ENCODE results near the gene FAM83C.

FAM83C gene

GRCh38 chr20:35333606-35334005 is 41.4 kb upstream of the FAM83C start:
- no peaks in the 10 kb centered on the region for H3K79me2 ChIP-seq (ENCODE audit: low read length)
- DNase-seq: no peak

DNA sequence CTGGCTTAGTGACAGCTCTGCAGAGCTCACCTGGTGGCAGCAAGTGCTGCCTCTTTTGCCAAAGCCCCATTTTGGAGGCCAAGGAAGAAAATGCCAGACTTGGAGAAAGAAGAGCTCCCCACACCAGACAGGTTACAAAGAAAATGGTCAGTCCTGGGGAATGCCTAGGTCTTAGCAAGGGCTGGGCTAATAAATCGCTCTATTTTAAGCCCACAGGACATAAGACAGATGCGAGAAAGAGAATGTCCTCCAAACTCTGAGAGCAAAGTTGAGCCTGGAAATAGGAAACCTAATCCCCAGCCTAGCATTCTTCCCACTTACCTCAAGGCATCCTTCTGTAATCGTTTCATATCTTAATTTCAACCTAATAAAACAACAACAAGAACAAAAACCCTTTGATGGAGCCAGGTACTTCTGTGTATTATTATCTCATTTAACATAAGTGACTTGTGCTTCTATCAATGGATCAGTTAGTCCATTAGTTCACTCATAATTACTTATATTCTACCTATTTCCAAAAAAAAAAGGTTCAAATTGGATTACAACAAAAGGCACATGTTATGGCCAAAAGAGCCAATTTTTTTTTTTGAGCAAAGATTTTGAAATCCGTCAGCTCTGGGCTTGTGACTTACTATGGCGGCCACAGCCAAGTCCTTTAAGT is 40.4 kb upstream of the FAM83C start:
- Histone ChIP-seq H2AFZ (ENCODE audit: low read length) (no peak overlapping the region), H3K9me2 (replicated peaks; ENCODE audit: insufficient read depth, low read length) (no peaks in the 10 kb centered on the region), H3K27ac (ENCODE audit: low read length) (no peak overlapping the region), H3K79me2 (ENCODE audit: low read length) (no peaks in the 10 kb centered on the region), H3F3A (ENCODE audit: insufficient read depth, low read length) (no peaks in the 10 kb centered on the region), H4K20me1 (ENCODE audit: insufficient read depth, low read length) (no peaks in the 10 kb centered on the region), H3K9me3 (replicated peaks; ENCODE audit: insufficient read depth, low read length) (no peaks in the 10 kb centered on the region), H3K36me3 (replicated peaks; ENCODE audit: insufficient read depth, low read length) (no peaks in the 10 kb centered on the region), H3K4me1 (ENCODE audit: low read length) (no peaks in the 10 kb centered on the region), H3K27me3 (replicated peaks; ENCODE audit: insufficient read depth, low read length) (no peaks in the 10 kb centered on the region), H3K4me3 (ENCODE audit: low read length) (no peak overlapping the region), H3K4me2 (ENCODE audit: low read depth, low read length) (no peak overlapping the region), H3K9ac (ENCODE audit: low read length) (no peak overlapping the region)
- TF ChIP-seq EZH2 (optimal IDR thresholded peaks at IDR 0.05; ENCODE audit: low read depth, low read length) (no peak), EZH2phosphoT487 (IDR thresholded peaks at IDR 0.05; ENCODE audit: low read length) (no peak)
- TF ChIP-seq, protein P1, sequence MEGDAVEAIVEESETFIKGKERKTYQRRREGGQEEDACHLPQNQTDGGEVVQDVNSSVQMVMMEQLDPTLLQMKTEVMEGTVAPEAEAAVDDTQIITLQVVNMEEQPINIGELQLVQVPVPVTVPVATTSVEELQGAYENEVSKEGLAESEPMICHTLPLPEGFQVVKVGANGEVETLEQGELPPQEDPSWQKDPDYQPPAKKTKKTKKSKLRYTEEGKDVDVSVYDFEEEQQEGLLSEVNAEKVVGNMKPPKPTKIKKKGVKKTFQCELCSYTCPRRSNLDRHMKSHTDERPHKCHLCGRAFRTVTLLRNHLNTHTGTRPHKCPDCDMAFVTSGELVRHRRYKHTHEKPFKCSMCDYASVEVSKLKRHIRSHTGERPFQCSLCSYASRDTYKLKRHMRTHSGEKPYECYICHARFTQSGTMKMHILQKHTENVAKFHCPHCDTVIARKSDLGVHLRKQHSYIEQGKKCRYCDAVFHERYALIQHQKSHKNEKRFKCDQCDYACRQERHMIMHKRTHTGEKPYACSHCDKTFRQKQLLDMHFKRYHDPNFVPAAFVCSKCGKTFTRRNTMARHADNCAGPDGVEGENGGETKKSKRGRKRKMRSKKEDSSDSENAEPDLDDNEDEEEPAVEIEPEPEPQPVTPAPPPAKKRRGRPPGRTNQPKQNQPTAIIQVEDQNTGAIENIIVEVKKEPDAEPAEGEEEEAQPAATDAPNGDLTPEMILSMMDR (IDR thresholded peaks at IDR 0.05; ENCODE audit: low read length): no peak
- no peak for DNase-seq

More at GRCh38 chr20:35333606-35334005, 41.4 kb upstream of the FAM83C start:
- H4K20me1 ChIP-seq (ENCODE audit: insufficient read depth, low read length): no peaks in the 10 kb centered on the region
- no peak overlapping the region for H3K4me2 ChIP-seq (ENCODE audit: low read depth, low read length)
- no peak overlapping the region for H3K9ac ChIP-seq (ENCODE audit: low read length)
- no peaks in the 10 kb centered on the region for H3K36me3 ChIP-seq (replicated peaks; ENCODE audit: insufficient read depth, low read length)
- H3K27me3 ChIP-seq (replicated peaks; ENCODE audit: insufficient read depth, low read length): no peaks in the 10 kb centered on the region
- H3F3A ChIP-seq (ENCODE audit: insufficient read depth, low read length): no peaks in the 10 kb centered on the region
- H3K4me1 ChIP-seq (ENCODE audit: low read length): no peaks in the 10 kb centered on the region
- H3K4me3 ChIP-seq (ENCODE audit: low read length): no peak overlapping the region
- no peaks in the 10 kb centered on the region for H3K9me2 ChIP-seq (replicated peaks; ENCODE audit: insufficient read depth, low read length)
- TF ChIP-seq, protein P1 (IDR thresholded peaks at IDR 0.05; ENCODE audit: low read length): no peak
- TF ChIP-seq EZH2phosphoT487 (IDR thresholded peaks at IDR 0.05; ENCODE audit: low read length) (no peak), EZH2 (optimal IDR thresholded peaks at IDR 0.05; ENCODE audit: low read depth, low read length) (no peak)
- H3K9me3 ChIP-seq (replicated peaks; ENCODE audit: insufficient read depth, low read length): no peaks in the 10 kb centered on the region
- H2AFZ ChIP-seq (ENCODE audit: low read length): no peak overlapping the region
- H3K27ac ChIP-seq (ENCODE audit: low read length): no peak overlapping the region

GRCh38 chr20:35329435-35330139 is 37.4 kb upstream of the FAM83C start:
- H3F3A ChIP-seq (ENCODE audit: insufficient read depth, low read length): no peaks in the 10 kb centered on the region
- no peak overlapping the region for H3K27ac ChIP-seq (ENCODE audit: low read length)
- no peak overlapping the region for H3K9ac ChIP-seq (ENCODE audit: low read length)
- H3K27me3 ChIP-seq (replicated peaks; ENCODE audit: insufficient read depth, low read length): no peaks in the 10 kb centered on the region
- H4K20me1 ChIP-seq (ENCODE audit: insufficient read depth, low read length): no peaks in the 10 kb centered on the region
- no peak overlapping the region for H3K4me3 ChIP-seq (ENCODE audit: low read length)
- H3K36me3 ChIP-seq (replicated peaks; ENCODE audit: insufficient read depth, low read length): no peaks in the 10 kb centered on the region
- no peak overlapping the region for H3K4me2 ChIP-seq (ENCODE audit: low read depth, low read length)
- DNase-seq: peak; percentile 50
- H2AFZ ChIP-seq (ENCODE audit: low read length): no peak overlapping the region
- TF ChIP-seq, protein P1 (IDR thresholded peaks at IDR 0.05; ENCODE audit: low read length): peak; percentile 77
- TF ChIP-seq EZH2phosphoT487 (IDR thresholded peaks at IDR 0.05; ENCODE audit: low read length): no peak
- H3K4me1 ChIP-seq (ENCODE audit: low read length): no peaks in the 10 kb centered on the region
- H3K79me2 ChIP-seq (ENCODE audit: low read length): no peaks in the 10 kb centered on the region
- no peaks in the 10 kb centered on the region for H3K9me3 ChIP-seq (replicated peaks; ENCODE audit: insufficient read depth, low read length)
- H3K9me2 ChIP-seq (replicated peaks; ENCODE audit: insufficient read depth, low read length): no peaks in the 10 kb centered on the region

All from MM.1S (cell line).